HL-60 (cell line): ENCODE data around the gene RFTN1.

Experiments
- DNase-seq, 2 experiments: peaks; one replicate each; pipeline ENCODE4 v3.0.0-alpha.2; 2010 to 2020; ENCODE audit warnings: low read depth in 1 of 2, low spot score in 1 of 2
- H3K27ac ChIP-seq: fragments of 250-450 bp; sonication (Bioruptor Pico); replicated peaks from 2 replicates; pipeline ENCODE4 v1.5.1; 2020; ENCODE audit warnings: mild to moderate bottlenecking, moderate library complexity
- H3K27me3 ChIP-seq: fragments of 250-450 bp; sonication (Bioruptor Pico); 2 replicates; pipeline ENCODE4 v1.5.1; 2021; ENCODE audit warnings: mild to moderate bottlenecking, moderate library complexity; ENCODE audit not compliant: insufficient read depth, poor library complexity, severe bottlenecking
- H3K4me3 ChIP-seq: replicated peaks from 2 replicates; pipeline ENCODE4 v1.5.1; 2011; ENCODE audit warnings: mild to moderate bottlenecking, control low read depth, low read length; ENCODE audit not compliant: insufficient read depth
- GABPA ChIP-seq: IDR thresholded peaks from 2 replicates; pipeline ENCODE4 v1.6.1; 2012; ENCODE audit warnings: low read depth
- POLR2AphosphoS5 ChIP-seq: IDR thresholded peaks from 2 replicates; pipeline ENCODE4 v1.6.1; 2012; ENCODE audit warnings: low read depth
- REST ChIP-seq: IDR thresholded peaks from 2 replicates; pipeline ENCODE4 v1.6.1; 2012; ENCODE audit warnings: low read depth; ENCODE audit not compliant: insufficient replicate concordance
- SPI1 ChIP-seq: IDR thresholded peaks from 2 replicates; pipeline ENCODE4 v1.6.1; 2012; ENCODE audit warnings: low read depth, mild to moderate bottlenecking, borderline replicate concordance
- TF ChIP-seq, protein P1 (sequence below): IDR thresholded peaks from one replicate; pipeline ENCODE4 v1.5.1; 2011; ENCODE audit warnings: low read length, control low read depth, inconsistent platforms; ENCODE audit not compliant: insufficient read depth

The RFTN1 gene

GRCh38 chr3:16427103-16427965, 86.2 kb downstream of the RFTN1 start:
- H3K4me3 ChIP-seq: no peak overlapping the region
- no peak for DNase-seq
- TF ChIP-seq, protein P1, sequence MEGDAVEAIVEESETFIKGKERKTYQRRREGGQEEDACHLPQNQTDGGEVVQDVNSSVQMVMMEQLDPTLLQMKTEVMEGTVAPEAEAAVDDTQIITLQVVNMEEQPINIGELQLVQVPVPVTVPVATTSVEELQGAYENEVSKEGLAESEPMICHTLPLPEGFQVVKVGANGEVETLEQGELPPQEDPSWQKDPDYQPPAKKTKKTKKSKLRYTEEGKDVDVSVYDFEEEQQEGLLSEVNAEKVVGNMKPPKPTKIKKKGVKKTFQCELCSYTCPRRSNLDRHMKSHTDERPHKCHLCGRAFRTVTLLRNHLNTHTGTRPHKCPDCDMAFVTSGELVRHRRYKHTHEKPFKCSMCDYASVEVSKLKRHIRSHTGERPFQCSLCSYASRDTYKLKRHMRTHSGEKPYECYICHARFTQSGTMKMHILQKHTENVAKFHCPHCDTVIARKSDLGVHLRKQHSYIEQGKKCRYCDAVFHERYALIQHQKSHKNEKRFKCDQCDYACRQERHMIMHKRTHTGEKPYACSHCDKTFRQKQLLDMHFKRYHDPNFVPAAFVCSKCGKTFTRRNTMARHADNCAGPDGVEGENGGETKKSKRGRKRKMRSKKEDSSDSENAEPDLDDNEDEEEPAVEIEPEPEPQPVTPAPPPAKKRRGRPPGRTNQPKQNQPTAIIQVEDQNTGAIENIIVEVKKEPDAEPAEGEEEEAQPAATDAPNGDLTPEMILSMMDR: no peak
- TF ChIP-seq REST: no peak
- no peak for TF ChIP-seq POLR2AphosphoS5
- no peak for TF ChIP-seq SPI1
- TF ChIP-seq GABPA: no peak
- H3K27me3 ChIP-seq: no peaks in the 10 kb centered on the region
- no peak overlapping the region for H3K27ac ChIP-seq

GRCh38 chr3:16426665-16427064, 86.8 kb downstream of the RFTN1 start:
- no peaks in the 10 kb centered on the region for H3K27me3 ChIP-seq
- no peak overlapping the region for H3K4me3 ChIP-seq
- TF ChIP-seq SPI1 (no peak), POLR2AphosphoS5 (no peak), GABPA (no peak), REST (no peak)
- TF ChIP-seq, protein P1: no peak
- no peak overlapping the region for H3K27ac ChIP-seq
- DNase-seq: no peak

DNA sequence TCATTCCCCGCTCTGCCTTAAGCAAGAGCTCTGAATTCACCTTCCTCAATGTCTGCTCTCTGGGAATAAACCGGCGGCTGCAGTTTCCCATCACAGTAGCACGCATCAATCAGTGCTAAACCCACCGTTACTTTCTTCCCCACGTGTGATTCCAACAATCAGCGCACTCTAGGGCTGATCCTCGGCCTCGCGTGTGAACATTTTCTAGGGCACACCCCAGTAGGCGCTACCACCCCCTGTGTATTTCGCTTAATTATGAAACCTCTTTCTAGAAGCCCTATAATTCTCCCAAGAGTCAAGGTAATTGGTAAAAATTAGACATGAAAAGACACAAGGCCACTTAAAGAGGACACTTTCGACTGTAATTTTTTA, 87.5 kb downstream of the RFTN1 start:
- no peak for TF ChIP-seq GABPA
- TF ChIP-seq SPI1: no peak
- TF ChIP-seq REST: no peak
- TF ChIP-seq POLR2AphosphoS5: no peak
- Histone ChIP-seq H3K27me3 (no peaks in the 10 kb centered on the region), H3K4me3 (no peak overlapping the region), H3K27ac (no peak overlapping the region)
- no peak for DNase-seq
